ENCODE results near the gene PPP6R1.

PPP6R1 gene

DNA sequence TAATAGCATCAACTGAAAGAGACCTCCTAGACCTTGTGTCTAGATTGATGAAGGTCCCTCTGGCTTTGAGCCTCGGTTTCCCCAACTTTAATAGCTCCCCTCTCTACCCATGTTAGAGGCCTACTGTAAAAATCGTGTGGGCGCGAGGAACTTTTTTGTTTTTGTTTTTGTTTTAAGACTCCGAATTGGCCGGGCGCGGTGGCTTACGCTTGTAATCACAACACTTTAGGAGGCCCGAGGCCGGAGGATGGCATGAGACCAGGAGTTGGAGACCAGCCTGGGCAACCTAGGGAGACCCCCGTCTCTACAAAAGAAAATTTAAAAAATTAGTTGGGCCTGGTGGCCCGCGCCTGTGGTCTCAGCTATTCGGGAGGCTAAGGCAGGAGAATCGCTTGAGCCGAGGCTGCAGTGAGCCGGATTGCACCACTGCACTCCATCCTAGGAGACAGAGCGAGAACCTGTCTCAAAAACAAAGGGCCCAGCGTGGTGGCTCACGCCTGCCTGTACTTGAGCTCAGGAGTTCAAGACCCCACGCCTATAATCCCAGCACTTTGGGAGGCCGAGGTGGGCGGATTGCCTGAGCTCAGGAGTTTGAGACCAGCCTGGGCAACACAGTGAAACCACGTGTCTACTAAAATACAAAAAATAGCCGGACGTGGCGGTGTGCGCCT, 858 bp upstream of the PPP6R1 start:
- no peak for DNase-seq (ENCODE audit: low read depth)

DNA sequence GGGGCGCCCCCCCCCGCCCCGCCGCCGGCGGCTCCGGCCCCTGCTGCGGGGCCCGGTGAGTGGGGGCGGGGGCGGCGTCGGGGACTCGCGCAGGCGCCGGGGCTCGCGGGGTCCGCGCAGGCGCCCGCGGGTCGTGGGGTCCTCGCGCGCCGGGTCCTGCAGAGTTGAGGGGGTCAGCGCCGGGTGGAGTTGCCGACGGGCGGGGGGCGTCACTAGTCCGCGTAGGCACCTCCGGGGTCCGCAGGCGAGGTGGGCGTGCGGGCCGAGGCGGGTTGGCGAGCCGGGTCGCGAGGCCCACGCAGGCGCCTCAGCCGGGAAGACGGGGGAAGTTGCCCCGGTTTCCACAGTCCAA, 365 bp downstream of the PPP6R1 start:
- DNase-seq (ENCODE audit: low read depth): no peak

DNA sequence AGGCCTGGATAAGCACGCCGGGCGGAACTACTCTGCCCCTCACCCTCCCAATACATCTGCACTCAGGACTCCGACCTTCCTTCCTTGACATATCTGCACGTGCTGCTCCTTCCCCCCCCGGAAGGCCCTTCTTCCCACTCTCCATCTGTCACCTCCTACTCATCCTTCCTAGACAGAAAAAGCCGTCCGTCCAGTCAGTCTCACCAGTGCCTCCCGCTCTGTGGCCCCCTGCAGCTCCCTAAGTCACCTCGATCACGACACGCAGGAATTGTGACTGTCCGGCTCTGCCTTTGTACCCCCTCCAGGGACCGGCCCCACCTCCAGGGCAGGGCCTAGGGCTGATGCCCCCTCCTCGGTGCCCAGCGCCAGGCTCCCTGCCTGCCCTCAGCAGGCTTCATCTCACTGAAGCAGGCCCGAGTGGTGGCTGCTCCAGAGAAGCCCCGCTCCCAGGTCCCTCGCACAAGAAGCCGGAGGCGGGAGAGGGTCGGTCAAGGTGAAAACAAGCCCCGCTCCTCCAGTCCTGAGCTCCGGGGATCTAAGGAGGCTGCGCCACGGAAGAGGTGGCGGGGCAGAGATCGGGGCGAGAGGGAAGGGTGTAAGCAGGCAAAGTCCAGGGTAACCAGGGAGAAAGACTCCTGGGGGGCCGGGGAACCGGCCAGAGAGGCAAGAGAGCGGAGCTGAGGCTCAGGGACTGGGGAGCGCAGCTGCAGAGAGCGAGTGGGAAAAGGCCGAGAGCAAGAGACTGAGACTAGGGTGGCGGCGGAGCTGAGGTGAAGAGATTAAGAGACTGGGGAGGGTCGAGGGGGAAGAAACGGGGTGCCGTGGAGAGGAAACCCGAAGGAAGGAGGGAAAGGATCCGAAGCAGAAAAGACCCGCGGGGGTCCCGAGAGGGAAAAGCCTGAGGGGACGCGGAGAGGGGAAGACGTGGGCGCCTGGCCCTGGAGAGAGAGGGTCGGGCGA, 1.1 kb downstream of the PPP6R1 start:
- DNase-seq (ENCODE audit: low read depth): no peak

GRCh38 chr19:55256562-55257460, 2.0 kb downstream of the PPP6R1 start:
- no peak for DNase-seq (ENCODE audit: low read depth)

- DNase-seq (ENCODE audit: low read depth): no peak
Measured at GRCh38 chr19:55255618-55256423, 3.0 kb downstream of the PPP6R1 start.

DNA sequence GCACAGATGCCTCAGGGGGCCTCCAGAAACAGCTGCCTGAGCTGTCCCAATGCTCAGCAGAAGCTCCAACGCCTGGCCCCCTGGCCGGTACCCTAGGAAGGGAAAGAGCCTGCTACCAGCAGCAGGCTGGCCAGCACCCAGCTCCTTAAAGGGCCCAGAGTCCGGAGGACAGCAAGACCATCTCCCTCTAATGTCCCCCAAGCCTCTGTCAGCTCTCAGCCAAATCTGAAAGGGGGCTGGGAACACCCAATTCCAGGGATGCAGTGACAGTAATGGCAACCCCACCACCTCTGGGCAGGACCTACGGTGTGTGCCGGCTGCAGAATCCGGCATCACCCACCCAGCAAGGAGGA, 4.2 kb downstream of the PPP6R1 start:
- no peak for DNase-seq (ENCODE audit: low read depth)

DNA sequence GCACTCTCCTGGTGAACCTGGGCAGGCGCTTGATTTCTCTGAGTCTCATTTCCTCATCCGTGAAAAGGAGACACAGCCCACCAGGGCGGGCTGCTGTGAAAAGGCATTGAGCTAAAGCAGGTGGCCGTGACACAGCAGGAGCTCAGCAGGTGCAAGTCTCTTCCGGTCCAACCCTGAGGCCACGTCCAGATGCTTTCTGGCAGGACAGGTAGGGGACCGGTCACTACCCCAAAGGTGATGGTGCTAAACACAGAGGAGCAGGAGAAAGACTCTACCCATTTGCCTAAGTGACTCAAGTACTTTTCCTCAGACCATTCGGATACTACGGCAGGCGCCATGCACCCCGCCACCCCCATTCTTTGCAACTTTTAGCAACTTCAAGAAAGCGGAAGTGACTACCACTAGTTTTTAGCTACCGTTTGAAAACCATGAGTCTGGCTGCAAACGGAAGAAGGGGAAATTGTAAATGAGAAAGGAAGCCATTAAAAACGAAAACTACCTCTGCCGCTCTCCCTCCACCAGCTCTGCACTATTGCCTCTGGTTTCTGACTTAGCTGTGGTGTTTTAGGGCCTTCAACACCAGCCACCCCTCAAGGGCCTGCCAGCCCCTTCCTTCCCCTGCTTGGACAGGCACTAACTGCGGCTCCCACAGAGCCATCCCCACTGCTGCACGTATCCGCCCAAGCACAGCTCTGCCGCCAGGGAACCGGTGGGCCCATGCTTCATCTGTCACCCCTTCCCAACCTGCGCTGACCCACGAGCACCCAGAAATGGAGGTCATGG, 4.8 kb downstream of the PPP6R1 start:
- no peak for DNase-seq (ENCODE audit: low read depth)

GRCh38 chr19:55252760-55253663, 5.8 kb downstream of the PPP6R1 start:
- no peak for DNase-seq (ENCODE audit: low read depth)

DNA sequence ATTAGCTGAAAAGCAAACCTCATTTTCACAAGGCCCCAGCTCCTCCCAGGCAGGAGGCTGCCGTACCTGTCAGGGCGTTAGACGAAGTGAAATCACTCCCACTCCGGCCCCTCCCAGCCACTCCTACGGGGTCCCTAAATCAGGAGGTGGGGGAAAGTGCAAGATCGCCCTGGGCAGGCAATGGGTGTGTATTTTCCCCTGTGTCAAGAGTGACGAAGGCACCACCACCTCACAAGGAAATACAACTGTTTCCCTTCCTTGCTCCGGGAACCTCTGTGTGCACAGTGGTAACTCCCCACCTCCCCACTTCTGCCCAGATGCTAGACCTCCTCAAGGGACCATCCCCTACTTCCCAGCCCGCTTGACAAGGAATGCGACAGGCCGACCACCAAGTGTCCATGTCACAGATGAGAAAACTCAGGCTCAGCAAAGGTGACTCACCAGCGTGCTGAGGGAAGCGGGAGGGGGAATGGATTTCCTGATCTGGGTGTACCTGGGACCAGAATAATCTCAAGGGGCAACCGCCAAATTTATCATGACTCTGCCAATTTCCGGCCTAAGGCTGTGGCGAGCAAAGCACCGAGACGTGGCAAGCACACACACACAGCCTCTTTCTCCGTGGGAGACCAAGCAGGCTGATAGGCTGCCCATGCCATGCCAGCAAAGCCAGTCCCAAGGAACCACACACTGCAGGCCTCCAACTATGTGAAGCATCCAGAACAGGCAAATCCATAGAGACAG, 7.3 kb downstream of the PPP6R1 start:
- DNase-seq (ENCODE audit: low read depth): no peak

DNA sequence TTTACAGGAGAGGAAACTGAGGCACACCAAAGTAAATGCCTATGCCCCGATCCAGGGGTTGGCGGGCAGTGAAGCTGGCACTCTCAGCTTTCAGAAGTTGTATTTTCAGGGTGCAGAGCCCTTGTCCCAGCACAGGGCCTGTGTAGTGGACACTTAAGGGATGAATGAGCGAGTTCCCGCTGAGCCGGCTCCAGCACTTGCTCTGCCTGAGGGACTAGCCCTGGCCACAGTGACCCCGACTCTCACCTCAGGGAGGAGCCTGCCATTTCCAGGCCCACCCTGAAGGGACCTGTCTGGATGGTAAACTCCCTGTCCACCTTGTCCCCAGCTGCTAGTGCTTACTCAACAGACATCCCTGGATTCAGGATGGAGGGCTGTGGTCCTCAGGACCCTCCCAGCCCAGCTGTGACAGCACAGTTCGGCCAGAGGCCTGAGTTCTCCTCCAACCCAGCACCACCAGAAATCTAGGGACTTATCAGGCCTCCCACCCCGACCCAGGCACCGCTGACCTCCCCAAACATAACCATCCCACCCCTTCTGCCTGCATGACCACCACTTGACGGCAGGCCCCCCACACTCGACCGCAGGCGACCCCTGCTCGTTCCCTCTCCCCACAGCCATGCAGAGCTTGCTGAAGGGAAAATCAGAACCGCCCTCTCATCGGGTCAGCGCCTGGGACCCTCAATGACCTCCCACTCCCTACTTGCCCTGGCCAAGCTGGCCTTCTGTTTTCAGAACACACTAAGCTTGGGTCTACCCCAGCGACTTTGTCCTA, 8.4 kb downstream of the PPP6R1 start:
- no peak for DNase-seq (ENCODE audit: low read depth)

DNA sequence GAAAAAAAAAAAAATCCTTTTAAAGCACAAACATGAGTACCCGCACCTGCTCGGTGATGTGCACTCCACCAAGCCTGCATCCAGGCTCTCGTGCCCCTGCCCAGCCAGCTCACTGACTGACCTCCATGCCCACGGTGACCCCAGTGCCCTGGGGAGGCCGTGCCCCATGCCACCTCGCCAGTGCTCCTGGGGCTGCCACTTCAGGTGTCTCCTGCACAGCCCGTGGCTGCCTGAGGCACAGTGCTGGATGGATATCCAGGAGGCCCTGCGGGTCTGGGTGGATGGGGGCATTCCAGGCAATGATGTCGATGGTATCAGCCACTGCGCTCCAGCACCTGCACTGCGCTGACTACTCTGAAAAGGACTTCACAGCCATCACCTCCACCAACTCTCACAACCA, 9.0 kb downstream of the PPP6R1 start:
- DNase-seq (ENCODE audit: low read depth): no peak

GRCh38 chr19:55248704-55249103, 10.1 kb downstream of the PPP6R1 start:
- DNase-seq (ENCODE audit: low read depth): no peak

DNA sequence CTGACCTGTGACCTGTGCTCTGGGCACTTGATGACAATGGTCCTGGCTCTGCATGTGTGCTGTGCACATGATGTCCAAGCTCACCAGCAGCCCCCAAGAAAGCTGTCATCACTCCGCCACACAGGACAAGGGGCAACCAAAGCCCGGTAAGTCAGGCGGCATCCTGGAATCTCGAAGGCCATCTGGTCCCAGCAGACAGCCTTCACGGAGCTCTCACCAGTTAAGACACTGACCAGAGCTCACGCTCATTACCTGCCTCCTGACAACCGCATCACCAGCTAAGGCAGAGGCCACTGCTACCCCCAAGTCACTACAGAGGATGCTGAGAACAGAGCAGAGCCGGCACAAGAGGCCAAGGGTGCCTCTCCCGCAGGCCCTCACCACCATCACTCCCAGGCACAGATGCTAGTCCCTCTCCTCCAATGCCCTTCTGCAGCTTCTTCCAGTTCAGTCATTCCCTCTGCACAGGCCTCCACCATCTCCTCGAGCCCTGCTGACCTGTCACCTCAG, 10.6 kb downstream of the PPP6R1 start:
- no peak for DNase-seq (ENCODE audit: low read depth)

DNA sequence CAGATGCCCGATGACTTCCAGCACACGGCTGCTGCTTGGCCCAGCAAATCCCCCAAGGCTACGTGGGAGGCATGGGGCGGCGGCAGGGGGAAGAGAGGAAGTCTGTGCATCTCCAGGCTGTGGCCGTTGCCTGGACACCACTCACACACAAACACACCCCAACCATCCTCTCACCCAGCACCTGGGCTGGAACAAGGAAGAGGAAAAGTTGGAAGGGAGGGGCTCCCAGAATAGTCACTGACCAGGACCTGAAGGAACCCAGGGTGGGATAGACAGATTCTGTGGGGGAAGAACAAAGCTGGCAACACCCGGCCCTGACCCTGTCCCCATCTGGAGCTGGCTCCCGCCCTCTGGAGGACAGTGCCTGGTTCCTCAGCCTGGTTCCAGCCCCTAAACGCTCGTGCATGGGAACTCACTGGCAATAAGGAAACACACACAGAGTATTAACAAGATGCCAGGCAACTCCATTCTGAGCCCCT, 11.2 kb downstream of the PPP6R1 start:
- DNase-seq (ENCODE audit: low read depth): peak; percentile 29

GRCh38 chr19:55246462-55247451, 12.1 kb downstream of the PPP6R1 start:
- DNase-seq (ENCODE audit: low read depth): no peak

DNA sequence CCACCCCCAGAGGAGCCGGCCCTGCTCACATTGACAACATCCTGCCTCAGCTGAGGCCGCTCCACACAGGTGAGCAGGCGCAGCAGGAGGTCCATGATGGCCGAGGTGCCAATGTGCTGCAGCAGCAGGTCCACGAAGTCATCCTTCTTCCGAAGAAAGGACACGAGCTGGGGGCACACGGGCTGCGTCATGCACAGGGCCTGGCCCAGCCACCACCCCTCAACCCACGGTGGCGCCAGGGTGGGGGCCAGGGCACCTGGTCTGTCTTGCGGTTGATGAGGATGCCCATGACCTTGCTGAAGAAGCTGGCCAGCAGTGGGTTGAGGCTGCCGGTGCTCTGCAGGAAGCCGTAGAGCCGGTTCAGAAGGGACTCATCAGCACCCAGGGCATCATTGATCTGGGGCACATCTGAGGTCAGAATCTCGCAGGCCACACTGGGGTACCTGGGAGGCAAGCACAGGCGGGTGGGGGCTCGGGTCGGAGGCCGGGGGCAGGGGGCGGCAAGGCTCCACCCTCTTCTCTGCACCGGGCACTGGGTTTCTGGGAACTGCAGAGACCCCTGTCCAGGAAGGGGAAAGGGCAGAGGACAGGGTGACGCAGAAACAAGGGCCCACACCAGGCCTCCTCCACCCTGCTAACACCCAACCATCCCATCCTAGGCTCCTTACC, 13.4 kb downstream of the PPP6R1 start:
- DNase-seq (ENCODE audit: low read depth): no peak

Data from GM04504 (cell line).